B cell (primary cell): ENCODE data around the gene PRELID1. TPM values are rescaled to one million over a fixed set of nuclear protein-coding genes. Genes with fewer than 3 reads are reported as not detected.

ENCODE experiments used
- ATAC-seq: fragments of 200-7000 bp; cut with Tn5 transposase; one replicate; pipeline ENCODE4 v1.10.0; 2021; ENCODE audit warnings: low read depth, mild to moderate bottlenecking, moderate number of reproducible peaks, moderate library complexity
- CTCF ChIA-PET: fragments of 350-600 bp; sonication (Branson Sonifier 250); formaldehyde crosslinking; loops from one replicate; lab custom pipeline; 2021; ENCODE audit warnings: antibody characterized with exemption, inconsistent platforms; lab: Charles Lee
- POLR2A ChIA-PET: fragments of 350-600 bp; sonication (Branson Sonifier 250); formaldehyde crosslinking; loops from one replicate; lab custom pipeline; 2021; ENCODE audit warnings: antibody characterized with exemption; lab: Charles Lee
- DNase-seq: peaks from one replicate; pipeline ENCODE4 v3.0.0; 2013
- H2AFZ ChIP-seq: 2 replicates; pipeline ENCODE4 v1.6.1; 2012; ENCODE audit warnings: mild to moderate bottlenecking, low read depth, low read length; ENCODE audit not compliant: insufficient read depth, poor library complexity, severe bottlenecking
- H3K27ac ChIP-seq, 2 donors: 1 replicate in 1 of 2; 2 replicates in 1 of 2; pipeline ENCODE4 v1.5.1; 2012 to 2013; ENCODE audit warnings: low read length in 2 of 2, mild to moderate bottlenecking in 2 of 2, moderate library complexity in 1 of 2
- H3K27me3 ChIP-seq, 4 experiments: fragments of 200-600 bp in 1 of 4; sonication (generic) in 1 of 4; replicated peaks in 1 of 4; 1 replicate in 2 of 4; 2 replicates in 2 of 4; pipeline versions ENCODE4 v1.6.1 to v1.7.0; 2013 to 2016; ENCODE audit warnings: low read length in 3 of 4, mild to moderate bottlenecking in 2 of 4, mixed read lengths in 1 of 4, moderate library complexity in 1 of 4; ENCODE audit not compliant: insufficient read depth in 4 of 4, control insufficient read depth in 3 of 4; ENCODE audit errors: control extremely low read depth in 1 of 4
- H3K36me3 ChIP-seq, 2 experiments: replicated peaks in 1 of 2; 1 replicate in 1 of 2; 2 replicates in 1 of 2; pipeline versions ENCODE4 v1.6.1 to v1.7.1; 2013; ENCODE audit warnings: low read length in 1 of 2; ENCODE audit not compliant: insufficient read depth in 2 of 2, control insufficient read depth in 1 of 2; ENCODE audit errors: control extremely low read depth in 1 of 2, extremely low read depth in 1 of 2
- H3K4me1 ChIP-seq, 2 donors: fragments of 200-600 bp in 1 of 2; sonication (generic) in 1 of 2; 1 replicate in 1 of 2; 2 replicates in 1 of 2; pipeline versions ENCODE4 v1.5.1 to v1.6.1; 2013 to 2017; ENCODE audit warnings: low read length in 2 of 2; ENCODE audit not compliant: control insufficient read depth in 2 of 2, insufficient read depth in 2 of 2
- H3K4me2 ChIP-seq: replicated peaks from 2 replicates; pipeline ENCODE3; 2012; ENCODE audit warnings: mild to moderate bottlenecking, low read depth, low read length; ENCODE audit not compliant: poor library complexity, severe bottlenecking
- H3K4me3 ChIP-seq, 5 experiments: fragments of 200-600 bp in 1 of 5; sonication (generic) in 1 of 5; 1 replicate in 3 of 5; 2 replicates in 2 of 5; pipeline versions ENCODE4 v1.5.1 to v1.7.0; 2011 to 2016; ENCODE audit warnings: low read length in 4 of 5, mild to moderate bottlenecking in 4 of 5, low read depth in 2 of 5, control low read depth in 1 of 5, moderate library complexity in 1 of 5; ENCODE audit not compliant: insufficient read depth in 1 of 5; ENCODE audit errors: control extremely low read depth in 1 of 5, extremely low read depth in 1 of 5
- H3K79me2 ChIP-seq: fragments of 200-600 bp; sonication (generic); one replicate; pipeline ENCODE4 v1.6.0; 2016; ENCODE audit warnings: low read length; ENCODE audit not compliant: control insufficient read depth, insufficient read depth
- H3K9ac ChIP-seq: fragments of 200-600 bp; sonication (generic); 2 replicates; pipeline ENCODE4 v1.6.1; 2017; ENCODE audit warnings: mild to moderate bottlenecking, low read length, moderate library complexity
- H3K9me3 ChIP-seq, 3 donors: one replicate each; pipeline versions ENCODE4 v1.6.1 to v1.7.1; 2013; ENCODE audit warnings: low read length in 2 of 3; ENCODE audit not compliant: control insufficient read depth in 2 of 3, insufficient read depth in 1 of 3; ENCODE audit errors: control extremely low read depth in 1 of 3
- H4K20me1 ChIP-seq: 2 replicates; pipeline ENCODE4 v1.6.0; 2012; ENCODE audit warnings: mild to moderate bottlenecking, low read length; ENCODE audit not compliant: insufficient read depth, control insufficient read depth, poor library complexity, severe bottlenecking
- H3K27ac Mint-ChIP-seq: one replicate; pipeline ENCODE4 v1.8.0; 2021; ENCODE audit warnings: mixed read lengths
- H3K27me3 Mint-ChIP-seq: one replicate; pipeline ENCODE4 v1.8.0; 2021; ENCODE audit warnings: mixed read lengths
- H3K4me1 Mint-ChIP-seq: one replicate; pipeline ENCODE4 v1.8.0; 2021; ENCODE audit warnings: mixed read lengths
- H3K4me3 Mint-ChIP-seq: one replicate; pipeline ENCODE4 v1.8.0; 2021; ENCODE audit warnings: mixed read lengths
- H3K9me3 Mint-ChIP-seq: one replicate; pipeline ENCODE4 v1.8.0; 2022; ENCODE audit warnings: mixed read lengths; ENCODE audit not compliant: insufficient read depth
- CTCF ChIP-seq: fragments of 200-600 bp; IDR thresholded peaks from one replicate; pipeline ENCODE4 v1.8.0; 2022; ENCODE audit warnings: antibody characterized with exemption, mild to moderate bottlenecking
- EZH2 ChIP-seq: IDR thresholded peaks from 2 replicates; pipeline ENCODE4 v1.6.1; 2012; ENCODE audit warnings: borderline replicate concordance, low read depth, mild to moderate bottlenecking, moderate library complexity, low read length; ENCODE audit not compliant: insufficient read depth, poor library complexity, severe bottlenecking
- WGBS: methylation state at CpG from one replicate; pipeline ENCODE4 v1.1.5; 2013; ENCODE audit warnings: missing lambda C conversion rate; ENCODE audit not compliant: insufficient coverage; 5-methylcytosine and 5-hydroxymethylcytosine counted together
- intact Hi-C: fragments of 100-400 bp; cut with micrococcal nuclease; formaldehyde crosslinking; loops from one replicate; pipeline ENCODE4 v1.10.0; 2022
- polyA plus RNA-seq: library from polyadenylated mRNA; depleted of rRNA; stranded (reverse); fragments of >200 nt; gene quantifications from 2 replicates; pipeline ENCODE4 v1.2.3, GENCODE V29; 2012
- total RNA-seq, 2 donors: library from RNA; stranded (reverse); fragments of 120-200 nt in 1 of 2; gene quantifications; 1 replicate in 1 of 2; 2 replicates in 1 of 2; pipeline versions ENCODE4 v1.2.3 to v1.2.4, GENCODE V29; 2013 to 2022

Gene PRELID1
- total and polyA plus RNA-seq, 2 donors (not counting 1 experiment from before 2014, with no cell fraction given) = 71.7 to 86.8 TPM

GRCh38 chr5:177291735-177292134, 11.9 kb upstream of the PRELID1 start:
- no peak overlapping the region for H3K27ac Mint-ChIP-seq

More at GRCh38 chr5:177291735-177292134, 11.9 kb upstream of the PRELID1 start:
- CTCF ChIA-PET = no interaction called here
- DNase-seq (no peak), ATAC-seq (no peak)
- H3K4me1 Mint-ChIP-seq = peaks cover 32% of the 10 kb centered on the region
- H4K20me1 ChIP-seq = no peaks in the 10 kb centered on the region
- no peaks in the 10 kb centered on the region for H3K9me3 ChIP-seq
- WGBS = 96% methylated on average over 6 of the region's 7 CpGs
- H3K4me1 ChIP-seq = peaks cover 26 to 31% of the 10 kb centered on the region in 2 donors
- no peak overlapping the region for H3K27ac ChIP-seq
- TF ChIP-seq EZH2 = no peak
- TF ChIP-seq CTCF = no peak
- no peaks in the 10 kb centered on the region for H3K27me3 Mint-ChIP-seq
- H2AFZ ChIP-seq = no peak overlapping the region
- H3K4me2 ChIP-seq = no peak overlapping the region
- no peak overlapping the region for H3K4me3 Mint-ChIP-seq
- intact Hi-C loops = no loop called here
- peaks cover 4% of the 10 kb centered on the region for H3K79me2 ChIP-seq
- POLR2A ChIA-PET = no interaction called here
- no peaks in the 10 kb centered on the region for H3K27me3 ChIP-seq
- peaks cover 28 to 72% of the 10 kb centered on the region in 2 experiments for H3K36me3 ChIP-seq
- H3K9ac ChIP-seq = no peak overlapping the region
- no peak overlapping the region for H3K4me3 ChIP-seq
- H3K9me3 Mint-ChIP-seq = no peaks in the 10 kb centered on the region
